ENCODE measurements around the gene MOB1A. TPM values are rescaled to one million over a fixed set of nuclear protein-coding genes. Genes with fewer than 3 reads are reported as not detected.
"Not testable (repeated sequence)": the region's sequence is repeated elsewhere in the genome, so short reads cannot be mapped to it uniquely, and the experiment has no call there.

Gene MOB1A
- total and polyA plus RNA-seq, 5 experiments from 2014 or later, result 111 to 160 (median 145) TPM

- Mint-ChIP-seq H3K27me3 (no peaks in the 10 kb centered on the region), H3K27ac (peak overlapping the region in 3 of 10 donors; percentile 3 to 44 (median 41)), H3K36me3 (peaks cover 0 to 34% (median 13%) of the 10 kb centered on the region in 3 donors), H3K9me3 (no peaks in the 10 kb centered on the region), H3K4me1 (peaks cover 2 to 9% (median 7%) of the 10 kb centered on the region in 4 donors), H3K4me3 (no peak overlapping the region)
- ATAC-seq (no peak), DNase-seq (no peak)
- POLR2A ChIA-PET, result no interaction called here
These were observed 36.3 kb downstream of the MOB1A start for GRCh38 chr2:74142340-74142739.

GRCh38 chr2:74138600-74139323, 39.9 kb downstream of the MOB1A start:
- peaks cover 0 to 48% (median 28%) of the 10 kb centered on the region in 3 donors for H3K36me3 Mint-ChIP-seq
- POLR2A ChIA-PET, result no interaction called here
- no peaks in the 10 kb centered on the region for H3K9me3 Mint-ChIP-seq
- H3K4me1 Mint-ChIP-seq, result peaks cover 2 to 11% (median 6%) of the 10 kb centered on the region in 4 donors
- ATAC-seq (no peak), DNase-seq (no peak)
- H3K4me3 Mint-ChIP-seq, result no peak overlapping the region
- peak overlapping the region in 2 of 10 donors; percentile 27 to 31 for H3K27ac Mint-ChIP-seq
- H3K27me3 Mint-ChIP-seq, result no peaks in the 10 kb centered on the region

GRCh38 chr2:74137651-74138599, 40.8 kb downstream of the MOB1A start:
- Mint-ChIP-seq H3K4me1 (peaks cover 2 to 11% (median 6%) of the 10 kb centered on the region in 4 donors), H3K4me3 (no peak overlapping the region), H3K27ac (peak overlapping the region in 1 of 10 donors; percentile 31), H3K9me3 (no peaks in the 10 kb centered on the region), H3K27me3 (no peaks in the 10 kb centered on the region), H3K36me3 (peaks cover 4 to 53% (median 34%) of the 10 kb centered on the region in 3 donors)
- DNase-seq (no peak), ATAC-seq (no peak)
- POLR2A ChIA-PET, result interaction anchor here (0.6 kb wide), 1 partner anchor 9 kb away, joined by 3 read pairs; no protein-coding TSS in a partner anchor

GRCh38 chr2:74131901-74132300, 46.8 kb downstream of the MOB1A start:
- H3K4me1 Mint-ChIP-seq, result peaks cover 0 to 1% (median 0%) of the 10 kb centered on the region in 4 donors
- no peak overlapping the region for H3K27ac Mint-ChIP-seq
- H3K27me3 Mint-ChIP-seq, result peaks cover 0 to 39% (median 4%) of the 10 kb centered on the region in 5 donors
- DNase-seq, result no peak
- no peak for ATAC-seq
- POLR2A ChIA-PET, result no interaction called here
- H3K9me3 Mint-ChIP-seq, result no peaks in the 10 kb centered on the region
- peaks cover 4 to 28% (median 25%) of the 10 kb centered on the region in 3 donors for H3K36me3 Mint-ChIP-seq
- H3K4me3 Mint-ChIP-seq, result no peak overlapping the region

- POLR2A ChIA-PET, result no interaction called here
- Mint-ChIP-seq H3K4me1 (peaks cover 0 to 1% (median 0%) of the 10 kb centered on the region in 4 donors), H3K4me3 (no peak overlapping the region), H3K27me3 (peaks cover 0 to 39% (median 4%) of the 10 kb centered on the region in 5 donors), H3K9me3 (no peaks in the 10 kb centered on the region), H3K36me3 (peaks cover 4 to 24% (median 21%) of the 10 kb centered on the region in 3 donors), H3K27ac (no peak overlapping the region)
- DNase-seq (no peak), ATAC-seq (no peak)
These were observed 48.3 kb downstream of the MOB1A start for GRCh38 chr2:74130211-74130995.

- no peak overlapping the region for H3K27ac Mint-ChIP-seq
- peaks cover 0 to 39% (median 4%) of the 10 kb centered on the region in 5 donors for H3K27me3 Mint-ChIP-seq
- no peak overlapping the region for H3K4me3 Mint-ChIP-seq
- DNase-seq (no peak), ATAC-seq (no peak)
- H3K4me1 Mint-ChIP-seq, result peaks cover 0 to 1% (median 0%) of the 10 kb centered on the region in 4 donors
- POLR2A ChIA-PET, result interaction anchor here (0.5 to 0.6 kb wide), 2 partner anchors 15 to 191 kb away, joined by 3 to 5 read pairs; no protein-coding TSS in a partner anchor
- peaks cover 0 to 4% (median 0%) of the 10 kb centered on the region in 9 donors for H3K9me3 Mint-ChIP-seq
- peaks cover 2 to 6% (median 6%) of the 10 kb centered on the region in 3 donors for H3K36me3 Mint-ChIP-seq
These were observed 50.5 kb downstream of the MOB1A start for GRCh38 chr2:74128206-74128605.

- Mint-ChIP-seq H3K9me3 (peaks cover 0 to 28% (median 18%) of the 10 kb centered on the region in 9 donors), H3K27me3 (peaks cover 0 to 10% (median 0%) of the 10 kb centered on the region in 5 donors), H3K36me3 (peaks cover 3 to 15% (median 13%) of the 10 kb centered on the region in 3 donors)
- H3K4me1 Mint-ChIP-seq, H3K4me3 Mint-ChIP-seq, ATAC-seq, DNase-seq, POLR2A ChIA-PET, H3K27ac Mint-ChIP-seq: not testable (repeated sequence)
These were observed 54.7 kb downstream of the MOB1A start for GRCh38 chr2:74123955-74124354.

GRCh38 chr2:74121846-74122245, 56.8 kb downstream of the MOB1A start:
- peak overlapping the region in 3 of 10 donors; percentile 28 to 93 (median 40) for H3K4me3 Mint-ChIP-seq
- not testable (repeated sequence) for DNase-seq, ATAC-seq, H3K4me1 Mint-ChIP-seq, H3K27me3 Mint-ChIP-seq
- POLR2A ChIA-PET, result interaction anchor here (1.6 to 2.5 kb wide), 2 partner anchors 57 to 195 kb away, joined by 4 to 17 read pairs; partner anchors contain the start of genes DGUOK and MOB1A
- peaks cover 0 to 13% (median 10%) of the 10 kb centered on the region in 3 donors for H3K36me3 Mint-ChIP-seq
- peaks cover 0 to 28% (median 18%) of the 10 kb centered on the region in 9 donors for H3K9me3 Mint-ChIP-seq
- peak overlapping the region in 2 of 10 donors; percentile 9 to 37 for H3K27ac Mint-ChIP-seq

GRCh38 chr2:74119912-74120825, 58.5 kb downstream of the MOB1A start:
- H3K27me3 Mint-ChIP-seq, result peaks cover 0 to 4% (median 2%) of the 10 kb centered on the region in 5 donors
- H3K36me3 Mint-ChIP-seq, result peaks cover 0 to 13% (median 10%) of the 10 kb centered on the region in 3 donors
- peak overlapping the region; percentile 83 to 93 (median 86) for H3K4me3 Mint-ChIP-seq
- POLR2A ChIA-PET, result interaction anchor here (0.5 to 2.5 kb wide), 17 partner anchors 9 to 1300 kb away, joined by 3 to 17 read pairs (median 4); partner anchors contain the start of genes BOLA3, CCT7, DGUOK and MOB1A
- peaks cover 0 to 28% (median 18%) of the 10 kb centered on the region in 9 donors for H3K9me3 Mint-ChIP-seq
- ATAC-seq (peak; percentile 97), DNase-seq (peak; percentile 68 to 88 (median 82))
- H3K4me1 Mint-ChIP-seq, result peaks cover 0 to 7% (median 5%) of the 10 kb centered on the region in 4 donors
- peak overlapping the region; percentile 72 to 96 (median 93) for H3K27ac Mint-ChIP-seq

- H3K4me3 Mint-ChIP-seq, result peak overlapping the region in 4 of 10 donors; percentile 83 to 88 (median 86)
- peak overlapping the region in 2 of 10 donors; percentile 83 to 85 for H3K27ac Mint-ChIP-seq
- POLR2A ChIA-PET, result interaction anchor here (0.6 to 1.6 kb wide), 2 partner anchors 79 to 82 kb away, joined by 5 read pairs; partner anchors contain the start of gene MTHFD2
- peaks cover 0 to 13% (median 10%) of the 10 kb centered on the region in 3 donors for H3K36me3 Mint-ChIP-seq
- no peak for ATAC-seq
- H3K27me3 Mint-ChIP-seq, result peaks cover 3 to 12% (median 5%) of the 10 kb centered on the region in 5 donors
- DNase-seq, result no peak
- H3K9me3 Mint-ChIP-seq, result peaks cover 0 to 28% (median 18%) of the 10 kb centered on the region in 9 donors
- peaks cover 0 to 7% (median 5%) of the 10 kb centered on the region in 4 donors for H3K4me1 Mint-ChIP-seq
These were observed 59.3 kb downstream of the MOB1A start for GRCh38 chr2:74119339-74119738.
